ENCODE data around the gene UBR1.

UBR1 gene

DNA sequence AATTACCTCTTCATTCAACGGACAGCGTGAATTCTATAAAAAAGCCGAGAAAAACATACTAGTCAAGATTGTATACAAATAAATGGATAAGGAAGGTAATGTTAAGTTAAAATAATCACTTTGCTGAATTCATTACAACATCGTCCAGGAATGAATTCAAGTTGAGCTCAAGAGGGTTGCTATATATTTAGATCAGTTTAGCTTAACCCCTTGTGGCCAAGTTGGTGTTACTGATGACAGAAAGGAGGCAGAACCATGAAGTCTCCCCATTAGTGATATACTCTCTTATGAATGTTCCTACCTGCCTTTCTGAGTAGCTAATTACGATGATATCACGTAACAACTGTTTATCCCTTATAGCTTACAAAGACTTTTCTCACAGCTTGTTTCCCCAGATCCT is 34.9 kb downstream of the UBR1 start:
- Histone ChIP-seq H3K36me3 (ENCODE audit: control insufficient read depth, insufficient read depth, low read length) (no peaks in the 10 kb centered on the region), H2AFZ (no peak overlapping the region), H3K4me3 (ENCODE audit: low read depth, low read length) (no peak overlapping the region), H3K27ac (no peak overlapping the region), H3K9me3 (ENCODE audit: control insufficient read depth, low read length) (no peaks in the 10 kb centered on the region), H3K9ac (no peak overlapping the region), H3K4me2 (ENCODE audit: low read length) (no peak overlapping the region), H3K27me3 (ENCODE audit: control insufficient read depth, insufficient read depth, low read length) (no peaks in the 10 kb centered on the region), H3K79me2 (no peaks in the 10 kb centered on the region), H3K4me1 (no peaks in the 10 kb centered on the region)
- TF ChIP-seq, protein P1, sequence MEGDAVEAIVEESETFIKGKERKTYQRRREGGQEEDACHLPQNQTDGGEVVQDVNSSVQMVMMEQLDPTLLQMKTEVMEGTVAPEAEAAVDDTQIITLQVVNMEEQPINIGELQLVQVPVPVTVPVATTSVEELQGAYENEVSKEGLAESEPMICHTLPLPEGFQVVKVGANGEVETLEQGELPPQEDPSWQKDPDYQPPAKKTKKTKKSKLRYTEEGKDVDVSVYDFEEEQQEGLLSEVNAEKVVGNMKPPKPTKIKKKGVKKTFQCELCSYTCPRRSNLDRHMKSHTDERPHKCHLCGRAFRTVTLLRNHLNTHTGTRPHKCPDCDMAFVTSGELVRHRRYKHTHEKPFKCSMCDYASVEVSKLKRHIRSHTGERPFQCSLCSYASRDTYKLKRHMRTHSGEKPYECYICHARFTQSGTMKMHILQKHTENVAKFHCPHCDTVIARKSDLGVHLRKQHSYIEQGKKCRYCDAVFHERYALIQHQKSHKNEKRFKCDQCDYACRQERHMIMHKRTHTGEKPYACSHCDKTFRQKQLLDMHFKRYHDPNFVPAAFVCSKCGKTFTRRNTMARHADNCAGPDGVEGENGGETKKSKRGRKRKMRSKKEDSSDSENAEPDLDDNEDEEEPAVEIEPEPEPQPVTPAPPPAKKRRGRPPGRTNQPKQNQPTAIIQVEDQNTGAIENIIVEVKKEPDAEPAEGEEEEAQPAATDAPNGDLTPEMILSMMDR (IDR thresholded peaks at IDR 0.05) = no peak

DNA sequence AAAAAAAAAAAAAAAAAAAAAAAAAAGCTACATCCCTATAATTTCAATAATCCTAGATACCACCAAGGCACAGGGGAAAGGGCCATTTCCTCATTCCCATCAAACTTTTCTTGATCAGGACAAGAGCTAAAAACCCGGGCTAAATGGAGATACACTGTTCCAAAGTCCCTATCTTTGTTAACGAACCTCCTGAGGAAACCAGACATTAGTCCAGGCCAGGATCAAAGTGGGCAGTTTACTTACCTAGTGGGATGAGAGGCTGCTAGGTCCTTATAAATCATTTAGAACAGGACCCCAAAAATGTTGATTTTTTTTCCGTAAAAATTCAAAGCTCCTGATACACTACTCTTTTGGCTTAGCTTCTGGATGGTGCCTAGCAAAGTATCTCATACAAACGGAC is 35.6 kb downstream of the UBR1 start:
- Histone ChIP-seq H2AFZ (no peak overlapping the region), H3K36me3 (ENCODE audit: control insufficient read depth, insufficient read depth, low read length) (no peaks in the 10 kb centered on the region), H3K4me3 (ENCODE audit: low read depth, low read length) (no peak overlapping the region), H3K79me2 (no peaks in the 10 kb centered on the region), H3K4me2 (ENCODE audit: low read length) (no peak overlapping the region), H3K4me1 (no peaks in the 10 kb centered on the region), H3K27ac (no peak overlapping the region), H3K9ac (no peak overlapping the region), H3K9me3 (ENCODE audit: control insufficient read depth, low read length) (no peaks in the 10 kb centered on the region), H3K27me3 (ENCODE audit: control insufficient read depth, insufficient read depth, low read length) (no peaks in the 10 kb centered on the region)
- TF ChIP-seq, protein P1 (IDR thresholded peaks at IDR 0.05) = no peak

DNA sequence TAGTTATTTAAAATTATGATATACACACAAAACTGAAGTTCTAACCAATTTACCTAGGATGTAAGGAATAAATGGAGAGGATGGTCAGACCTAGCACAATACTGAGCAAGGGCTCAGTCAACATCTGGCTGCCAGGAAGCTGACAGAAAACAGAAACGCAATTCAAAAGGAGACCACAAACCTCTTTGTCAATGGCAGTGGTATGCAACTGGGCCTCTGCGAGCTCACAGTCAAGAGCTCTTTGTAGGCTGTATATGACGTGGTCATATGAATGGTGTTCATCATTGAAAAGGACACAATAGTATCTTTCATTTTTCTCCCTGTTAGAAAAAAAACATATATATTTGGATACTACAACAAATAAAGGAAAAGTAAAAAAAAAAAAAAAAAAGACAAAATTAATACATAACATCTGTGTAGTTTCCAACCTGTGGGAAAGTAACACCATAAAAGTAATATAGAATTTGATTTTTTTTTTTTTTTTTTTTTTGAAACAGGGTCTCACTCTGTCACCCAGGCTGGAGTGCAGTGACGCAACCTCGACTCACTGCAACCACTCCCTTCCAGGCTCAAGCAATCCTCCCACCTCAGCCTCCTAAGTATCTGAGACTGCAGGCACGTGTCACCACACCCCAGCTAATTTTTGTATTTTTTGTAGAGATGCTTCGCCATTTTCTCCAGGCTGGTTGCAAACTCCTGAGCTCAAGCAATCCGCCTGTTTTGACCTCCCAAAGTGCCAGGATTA is 37.9 kb downstream of the UBR1 start:
- Histone ChIP-seq H3K36me3 (ENCODE audit: control insufficient read depth, insufficient read depth, low read length) (no peaks in the 10 kb centered on the region), H3K27ac (no peak overlapping the region), H3K4me3 (ENCODE audit: low read depth, low read length) (no peak overlapping the region), H3K79me2 (no peaks in the 10 kb centered on the region), H3K9me3 (ENCODE audit: control insufficient read depth, low read length) (no peaks in the 10 kb centered on the region), H3K9ac (no peak overlapping the region), H3K27me3 (ENCODE audit: control insufficient read depth, insufficient read depth, low read length) (no peaks in the 10 kb centered on the region), H3K4me1 (no peaks in the 10 kb centered on the region), H3K4me2 (ENCODE audit: low read length) (no peak overlapping the region), H2AFZ (no peak overlapping the region)
- TF ChIP-seq, protein P1 (IDR thresholded peaks at IDR 0.05) = no peak

DNA sequence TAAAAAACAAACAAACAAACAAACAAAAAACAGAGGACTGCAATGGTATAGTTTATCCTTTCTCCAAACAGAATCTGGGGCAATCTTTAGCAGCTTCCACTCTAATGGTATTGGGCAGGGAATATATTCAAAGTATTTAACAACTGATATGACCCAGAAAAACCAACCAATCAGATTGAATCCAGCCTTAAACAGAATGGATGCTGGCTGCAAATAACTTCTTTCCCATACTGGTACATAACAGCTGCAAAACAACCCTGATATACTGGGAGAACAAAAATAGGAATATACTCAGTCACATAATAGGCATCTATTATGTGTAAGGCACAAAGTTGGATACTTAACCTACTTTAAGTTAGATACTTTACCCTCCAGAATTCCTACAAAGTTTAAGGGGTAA is 49.1 kb downstream of the UBR1 start:
- Histone ChIP-seq H3K27ac (no peak overlapping the region), H3K9me3 (ENCODE audit: control insufficient read depth, low read length) (no peaks in the 10 kb centered on the region), H3K4me3 (ENCODE audit: low read depth, low read length) (no peak overlapping the region), H3K9ac (no peak overlapping the region), H3K36me3 (ENCODE audit: control insufficient read depth, insufficient read depth, low read length) (no peaks in the 10 kb centered on the region), H3K4me2 (ENCODE audit: low read length) (no peak overlapping the region), H3K79me2 (no peaks in the 10 kb centered on the region), H3K4me1 (no peaks in the 10 kb centered on the region), H2AFZ (no peak overlapping the region), H3K27me3 (ENCODE audit: control insufficient read depth, insufficient read depth, low read length) (no peaks in the 10 kb centered on the region)
- TF ChIP-seq, protein P1 (IDR thresholded peaks at IDR 0.05) = no peak

DNA sequence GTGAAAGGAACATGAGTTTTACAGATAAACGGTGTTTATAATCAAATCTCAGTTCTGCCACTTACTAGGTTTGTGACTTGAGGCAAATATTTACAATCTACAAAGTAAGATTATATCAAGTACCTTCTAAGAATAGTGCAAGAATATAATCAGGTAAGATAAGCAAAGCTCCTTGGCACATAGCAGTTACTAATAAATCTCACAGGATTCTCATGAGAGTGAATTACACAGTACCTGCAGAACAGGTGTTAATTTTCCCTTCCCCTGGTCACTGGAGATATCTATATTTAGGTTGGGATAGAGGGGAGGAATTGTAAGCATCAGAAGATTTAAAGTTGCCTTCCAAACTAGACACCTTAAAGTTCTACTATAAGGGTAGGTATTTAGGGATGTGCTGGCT is 53.0 kb downstream of the UBR1 start:
- Histone ChIP-seq H3K9me3 (ENCODE audit: control insufficient read depth, low read length) (no peaks in the 10 kb centered on the region), H3K36me3 (ENCODE audit: control insufficient read depth, insufficient read depth, low read length) (no peaks in the 10 kb centered on the region), H3K79me2 (no peaks in the 10 kb centered on the region), H2AFZ (no peak overlapping the region), H3K27ac (no peak overlapping the region), H3K4me3 (ENCODE audit: low read depth, low read length) (no peak overlapping the region), H3K9ac (no peak overlapping the region), H3K4me2 (ENCODE audit: low read length) (no peak overlapping the region), H3K4me1 (no peaks in the 10 kb centered on the region), H3K27me3 (ENCODE audit: control insufficient read depth, insufficient read depth, low read length) (no peaks in the 10 kb centered on the region)
- TF ChIP-seq, protein P1 (IDR thresholded peaks at IDR 0.05) = no peak

Measured in parathyroid adenoma (tissue), 2 donors.